Omental fat pad (tissue), 4 donors: ENCODE data around the gene SFMBT2. TPM values are rescaled to one million over a fixed set of nuclear protein-coding genes. Genes with fewer than 3 reads are reported as not detected.

Source experiments
- ATAC-seq: fragments of 150-250 bp; one replicate; pipeline ENCODE4 v1.9.1; 2016; ENCODE audit warnings: mild to moderate bottlenecking, moderate library complexity; ENCODE audit not compliant: low FRiP score
- DNase-seq: peaks from one replicate; pipeline ENCODE4 v3.0.0-alpha.2; 2019; ENCODE audit warnings: low spot score
- CTCF ChIP-seq, 3 donors: fragments of 450-650 bp; IDR thresholded peaks; one replicate each; pipeline ENCODE4 v1.5.1; 2016 to 2017; ENCODE audit warnings: antibody characterized with exemption in 3 of 3, mild to moderate bottlenecking in 3 of 3, moderate library complexity in 2 of 3
- total RNA-seq, 4 donors: library from RNA; depleted of rRNA; stranded (reverse); fragments of >200 nt; gene quantifications; one replicate each; pipeline ENCODE4 v1.1.0, GENCODE V29; 2016

Gene SFMBT2
- total RNA-seq, 4 donors from 2014 or later = 6.2 to 12.0 (median 9.4) TPM

GRCh38 chr10:7435674-7436073, 24.8 kb upstream of the SFMBT2 start:
- ATAC-seq = no peak
- no peak for DNase-seq
- TF ChIP-seq CTCF (IDR thresholded peaks at IDR 0.05) = no peak

GRCh38 chr10:7434378-7434777, 23.5 kb upstream of the SFMBT2 start:
- TF ChIP-seq CTCF (IDR thresholded peaks at IDR 0.05) = no peak
- no peak for DNase-seq
- ATAC-seq = no peak

GRCh38 chr10:7433861-7434260, 23.0 kb upstream of the SFMBT2 start:
- no peak for TF ChIP-seq CTCF (IDR thresholded peaks at IDR 0.05)
- ATAC-seq (no peak), DNase-seq (no peak)

GRCh38 chr10:7432884-7433726, 22.3 kb upstream of the SFMBT2 start:
- DNase-seq (no peak), ATAC-seq (no peak)
- TF ChIP-seq CTCF (IDR thresholded peaks at IDR 0.05) = no peak

GRCh38 chr10:7428673-7429350, 18.0 kb upstream of the SFMBT2 start:
- no peak for TF ChIP-seq CTCF (IDR thresholded peaks at IDR 0.05)
- DNase-seq = no peak
- ATAC-seq = no peak

GRCh38 chr10:7426349-7426748, 15.5 kb upstream of the SFMBT2 start:
- TF ChIP-seq CTCF (IDR thresholded peaks at IDR 0.05) = no peak
- DNase-seq = no peak
- no peak for ATAC-seq
